Measurements from ENCODE around the gene GGA3.
"Not testable (repeated sequence)": the region's sequence is repeated elsewhere in the genome, so short reads cannot be mapped to it uniquely, and the experiment has no call there.

The GGA3 gene, protein sequence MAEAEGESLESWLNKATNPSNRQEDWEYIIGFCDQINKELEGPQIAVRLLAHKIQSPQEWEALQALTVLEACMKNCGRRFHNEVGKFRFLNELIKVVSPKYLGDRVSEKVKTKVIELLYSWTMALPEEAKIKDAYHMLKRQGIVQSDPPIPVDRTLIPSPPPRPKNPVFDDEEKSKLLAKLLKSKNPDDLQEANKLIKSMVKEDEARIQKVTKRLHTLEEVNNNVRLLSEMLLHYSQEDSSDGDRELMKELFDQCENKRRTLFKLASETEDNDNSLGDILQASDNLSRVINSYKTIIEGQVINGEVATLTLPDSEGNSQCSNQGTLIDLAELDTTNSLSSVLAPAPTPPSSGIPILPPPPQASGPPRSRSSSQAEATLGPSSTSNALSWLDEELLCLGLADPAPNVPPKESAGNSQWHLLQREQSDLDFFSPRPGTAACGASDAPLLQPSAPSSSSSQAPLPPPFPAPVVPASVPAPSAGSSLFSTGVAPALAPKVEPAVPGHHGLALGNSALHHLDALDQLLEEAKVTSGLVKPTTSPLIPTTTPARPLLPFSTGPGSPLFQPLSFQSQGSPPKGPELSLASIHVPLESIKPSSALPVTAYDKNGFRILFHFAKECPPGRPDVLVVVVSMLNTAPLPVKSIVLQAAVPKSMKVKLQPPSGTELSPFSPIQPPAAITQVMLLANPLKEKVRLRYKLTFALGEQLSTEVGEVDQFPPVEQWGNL

DNA sequence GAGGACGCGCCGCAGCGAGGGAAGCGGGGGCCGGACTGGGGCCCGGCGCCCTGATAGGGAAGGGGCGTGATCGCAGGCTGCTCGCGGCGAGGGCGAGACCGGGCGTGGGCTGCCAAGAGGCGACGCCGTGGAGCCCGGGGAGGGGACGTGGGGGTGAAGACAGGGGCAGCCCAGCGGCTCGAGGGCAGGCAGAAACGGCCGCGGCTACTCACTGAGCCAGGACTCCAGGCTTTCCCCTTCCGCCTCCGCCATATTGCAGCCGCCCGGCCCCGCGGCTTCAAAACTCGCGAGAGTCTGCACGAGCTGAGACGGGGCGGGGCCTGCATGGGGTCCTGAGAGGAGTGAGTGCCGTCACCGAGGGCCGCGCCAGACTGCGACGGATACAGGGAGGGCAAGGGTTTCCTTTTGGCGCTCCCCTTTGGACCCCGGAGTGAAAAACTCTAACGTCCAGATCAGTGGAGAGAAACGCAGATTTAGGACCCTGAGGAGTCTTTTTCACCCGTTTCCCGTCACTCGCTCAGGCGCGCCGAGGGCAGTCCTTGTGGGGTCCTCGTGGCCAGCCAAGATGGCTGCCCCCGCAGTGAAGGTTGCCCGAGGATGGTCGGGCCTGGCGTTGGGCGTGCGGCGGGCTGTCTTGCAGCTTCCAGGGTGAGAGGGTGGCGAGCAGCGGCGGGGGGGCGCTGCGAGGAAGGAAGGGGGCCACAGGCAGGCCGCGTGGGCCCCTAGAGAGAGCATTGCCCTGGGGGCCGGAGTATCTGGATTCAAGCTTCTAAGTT, at the start of gene GGA3, which contains the start of gene MRPS7:
TSS of gene GGA3 (minus strand) at position 271 of the 776 bp plus-strand sequence. CDS start at position 252, 19 bp downstream.
TSS of gene MRPS7 (plus strand) at position 544 of the 776 bp plus-strand sequence. CDS start at position 566, 22 bp downstream.
- DNase-seq, result peak; percentile 98

DNA sequence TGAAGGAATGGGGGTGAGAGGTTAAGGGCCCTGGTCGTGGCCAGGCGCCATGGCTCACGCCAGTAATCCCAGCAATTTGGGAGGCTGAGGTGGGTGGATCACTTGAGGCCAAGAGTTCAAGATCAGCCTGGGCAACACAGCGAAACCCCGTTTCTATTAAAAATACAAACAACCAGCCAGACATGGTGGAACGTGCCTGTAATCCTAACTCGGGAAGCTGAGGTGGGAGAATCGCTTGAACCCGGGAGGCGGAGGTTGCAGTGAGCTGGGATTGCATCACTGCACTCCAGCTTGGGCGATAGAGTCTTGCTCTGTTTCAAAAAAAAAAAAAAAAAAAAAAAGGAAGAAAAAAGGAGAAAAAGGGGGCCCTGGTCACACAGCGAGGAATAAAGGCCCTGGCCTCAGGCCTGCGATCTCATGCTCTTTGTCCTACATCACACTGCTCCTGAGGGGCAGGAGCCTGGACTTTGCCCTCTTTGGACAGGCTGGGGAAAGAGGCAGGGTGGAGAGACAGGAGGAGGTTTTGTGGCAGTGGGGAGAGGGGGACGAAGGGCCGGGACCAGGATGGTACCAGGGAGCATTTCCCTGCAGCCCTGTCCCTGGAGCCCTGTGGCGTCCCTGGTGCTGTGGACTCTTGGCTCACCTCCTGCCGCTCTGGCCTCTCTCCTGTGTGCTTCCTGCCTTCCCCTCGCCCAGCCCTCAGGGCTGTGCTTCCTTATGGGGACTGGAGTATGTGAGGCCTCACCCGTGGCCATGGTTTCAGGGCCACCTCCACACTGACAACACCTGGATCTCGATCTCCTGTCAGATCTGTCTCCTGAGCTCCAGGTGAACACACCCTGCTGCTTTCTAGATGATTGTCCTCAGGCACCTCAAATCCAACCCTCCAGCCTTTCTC, 47.6 kb upstream of the GGA3 start:
- no peak for DNase-seq

DNA sequence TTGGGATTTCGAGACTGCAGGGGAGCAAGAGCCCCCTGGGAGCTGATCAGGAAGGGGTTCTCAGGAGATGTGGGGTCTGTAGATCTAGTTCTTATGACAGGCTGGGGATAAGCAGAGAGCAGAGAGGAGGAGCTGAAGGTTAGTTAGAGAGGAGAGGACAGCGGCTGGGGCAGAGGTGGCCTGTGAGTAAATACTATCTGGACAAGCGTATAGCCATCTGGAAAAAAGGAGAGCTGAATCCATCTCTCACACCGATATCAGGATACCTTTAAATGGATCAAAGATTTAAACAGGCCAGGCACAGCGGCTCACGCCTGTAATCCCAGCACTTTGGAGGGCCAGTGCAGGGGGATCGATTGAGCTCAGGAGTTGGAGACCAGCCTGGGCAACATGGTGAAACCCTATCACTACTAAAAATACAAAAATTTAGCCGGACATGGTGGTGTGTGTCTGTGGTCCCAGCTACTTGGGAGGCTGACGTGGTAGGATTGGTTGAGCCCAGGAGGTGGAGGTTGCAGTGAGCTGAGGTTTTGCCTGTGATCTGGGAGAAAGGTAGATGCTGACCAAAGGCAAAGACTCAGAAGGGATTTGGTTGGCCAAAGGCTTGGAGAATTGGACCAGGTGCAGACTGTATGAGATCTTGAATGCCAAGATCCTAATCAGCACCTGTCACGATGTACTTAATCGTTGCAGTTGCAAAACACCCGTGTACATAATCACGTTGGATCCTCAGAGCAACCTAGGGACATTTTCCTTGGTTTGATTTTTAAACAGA, 46.7 kb upstream of the GGA3 start:
- no peak for DNase-seq

- DNase-seq, result no peak
These were observed 40.2 kb upstream of the GGA3 start for GRCh38 chr17:75301502-75302206.

GRCh38 chr17:75301049-75301448, 39.6 kb upstream of the GGA3 start:
- DNase-seq, result no peak

GRCh38 chr17:75300280-75300679, 38.9 kb upstream of the GGA3 start:
- DNase-seq, result no peak

DNA sequence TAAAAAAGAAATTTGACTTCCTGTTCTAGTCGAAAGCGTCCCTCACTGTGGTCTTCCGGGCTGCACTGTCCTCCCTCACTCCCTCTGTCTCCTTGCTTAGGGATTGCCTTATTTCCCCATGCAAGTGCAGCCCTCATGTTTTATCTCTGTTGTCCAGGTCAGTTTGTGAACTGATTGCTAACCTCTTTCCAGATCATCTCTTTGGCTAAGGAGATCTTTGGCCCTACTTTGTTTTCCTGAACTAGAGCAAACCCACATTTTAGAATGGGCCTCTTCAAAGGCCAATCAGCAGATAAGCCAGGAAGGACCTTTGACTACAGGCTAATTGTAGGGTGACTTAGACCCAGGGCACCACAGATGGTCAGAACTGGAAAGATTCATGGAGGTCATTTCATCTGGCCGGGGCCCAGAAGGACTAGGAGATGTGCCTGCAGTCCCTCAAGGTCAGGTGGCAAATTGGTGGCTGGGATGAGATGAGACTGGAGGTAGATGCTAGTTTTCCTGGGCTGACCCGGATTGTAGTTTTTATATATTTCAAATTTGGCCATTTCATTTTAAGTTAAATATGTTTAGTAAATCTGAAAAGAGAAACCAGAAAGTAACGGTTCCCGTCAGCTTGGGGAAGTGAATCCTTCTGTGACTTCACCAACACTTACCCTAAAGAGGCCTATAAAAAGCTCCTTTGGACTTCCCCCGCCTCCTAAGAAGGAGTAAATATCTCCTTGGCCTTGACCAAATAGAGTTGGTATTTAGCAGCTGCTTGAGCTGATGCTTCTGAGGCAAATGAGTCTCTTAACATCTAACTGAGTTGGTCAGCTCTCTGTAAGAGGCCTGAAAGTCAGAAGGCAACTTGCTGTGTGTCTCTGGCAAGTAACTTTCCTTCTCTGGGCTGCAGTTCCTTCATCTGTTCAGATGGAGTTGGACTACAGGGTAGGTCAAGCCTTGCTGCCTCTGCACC, 34.1 kb upstream of the GGA3 start:
- DNase-seq, result no peak

GRCh38 chr17:75292810-75293448, 31.5 kb upstream of the GGA3 start:
- not testable (repeated sequence) for DNase-seq

GRCh38 chr17:75289832-75290337, 28.5 kb upstream of the GGA3 start:
- DNase-seq, result no peak

GRCh38 chr17:75289115-75289831, 27.9 kb upstream of the GGA3 start, which contains the start of gene SLC25A19:
Gene SLC25A19 (minus strand): TSS chr17:75289433. CDS start chr17:75286764, 2,669 bp downstream.
- peak; percentile 100 for DNase-seq

GRCh38 chr17:75288770-75289114, 27.3 kb upstream of the GGA3 start:
- peak; percentile 82 for DNase-seq

DNA sequence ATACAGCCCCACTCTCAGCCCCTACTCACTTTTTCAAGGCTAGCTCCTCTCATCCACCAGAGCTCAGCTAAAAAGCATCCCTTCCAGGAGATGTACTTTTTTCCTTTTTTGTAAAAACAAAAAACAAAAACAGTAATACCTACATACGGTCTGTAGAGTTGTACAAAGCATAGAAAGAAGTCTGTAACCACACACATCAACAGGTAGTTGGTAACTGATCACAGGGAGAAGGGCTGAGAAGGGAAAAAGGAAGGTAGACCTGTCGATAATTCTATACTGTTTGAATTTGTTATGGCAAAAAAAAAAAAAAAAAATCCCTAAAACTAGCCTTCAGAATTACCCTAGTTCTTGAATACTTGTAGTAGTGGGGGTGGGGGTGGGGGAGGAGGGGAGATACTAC, 27.0 kb upstream of the GGA3 start:
- no peak for DNase-seq

DNA sequence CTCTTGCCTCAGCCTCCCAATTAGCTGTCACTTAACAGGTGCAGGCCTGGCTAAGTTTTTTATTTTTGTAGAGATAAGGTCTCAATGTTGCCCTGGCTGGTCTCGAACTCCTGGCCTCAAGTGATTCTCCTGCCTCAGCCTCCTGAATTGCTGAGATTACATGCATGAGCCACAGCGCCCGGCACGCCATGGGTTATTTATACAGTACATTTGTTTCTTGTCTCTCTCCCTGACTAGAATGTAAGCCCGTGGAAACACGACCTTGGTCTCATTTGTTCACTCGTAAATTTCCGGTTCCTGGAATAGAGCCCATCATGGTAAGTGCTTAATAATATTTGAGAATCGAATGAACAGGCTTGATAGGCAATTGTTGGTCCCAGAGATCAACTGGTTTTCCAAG, 25.8 kb upstream of the GGA3 start:
- no peak for DNase-seq

- DNase-seq, result no peak
These were observed 23.7 kb upstream of the GGA3 start for GRCh38 chr17:75285123-75285522.

DNA sequence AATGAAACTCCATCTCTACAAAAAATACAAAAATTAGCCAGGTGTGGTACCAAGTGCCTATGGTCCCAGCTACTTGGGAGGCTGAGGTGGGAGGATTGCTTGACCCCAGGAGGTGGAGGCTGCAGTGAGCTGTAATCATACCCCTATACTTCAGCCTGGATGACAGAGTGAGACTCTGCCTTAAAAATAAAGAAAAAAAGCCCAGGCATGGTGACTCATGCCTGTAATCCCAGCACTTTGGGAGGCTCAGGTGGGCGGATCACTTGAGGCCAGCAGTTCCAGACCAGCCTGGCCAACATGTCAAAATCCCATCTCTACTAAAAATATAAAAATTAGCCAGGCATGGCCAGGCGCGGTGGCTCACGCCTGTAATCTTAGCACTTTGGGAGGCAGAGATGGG, 18.8 kb upstream of the GGA3 start:
- not testable (repeated sequence) for DNase-seq

GRCh38 chr17:75277664-75278071, 16.3 kb upstream of the GGA3 start:
- peak; percentile 70 for DNase-seq

- no peak for DNase-seq
These were observed 12.7 kb upstream of the GGA3 start for GRCh38 chr17:75273977-75274708.

All from islet precursor cell (in vitro differentiated cells).